ENCODE results near the gene SUGP2.

The SUGP2 gene

GRCh38 chr19:19033426-19034203, at the start of gene SUGP2, which contains the start of gene ARMC6:
Gene SUGP2 (minus strand): TSS chr19:19033517. CDS start chr19:19031071, 2,446 bp downstream.
Gene ARMC6 (plus strand): TSS chr19:19033603. CDS start chr19:19034210, 607 bp downstream.
- in situ Hi-C loops (cut with MboI; ENCODE audit: low sequenced_read_pairs) = no loop called here

GRCh38 chr19:19081642-19082151, 48.4 kb upstream of the SUGP2 start:
- in situ Hi-C loops (cut with MboI; ENCODE audit: low sequenced_read_pairs) = no loop called here

- in situ Hi-C loops (cut with MboI; ENCODE audit: low sequenced_read_pairs) = no loop called here
These were observed 46.3 kb upstream of the SUGP2 start for GRCh38 chr19:19079571-19079970.

- in situ Hi-C loops (cut with MboI; ENCODE audit: low sequenced_read_pairs) = no loop called here
These were observed 45.5 kb upstream of the SUGP2 start for GRCh38 chr19:19078801-19079200.

- in situ Hi-C loops (cut with MboI; ENCODE audit: low sequenced_read_pairs) = no loop called here
These were observed 43.8 kb upstream of the SUGP2 start for GRCh38 chr19:19077103-19077502.

GRCh38 chr19:19076476-19076875, 43.2 kb upstream of the SUGP2 start:
- in situ Hi-C loops (cut with MboI; ENCODE audit: low sequenced_read_pairs) = no loop called here

GRCh38 chr19:19075126-19075525, 41.8 kb upstream of the SUGP2 start:
- in situ Hi-C loops (cut with MboI; ENCODE audit: low sequenced_read_pairs) = no loop called here

GRCh38 chr19:19074196-19074882, 41.0 kb upstream of the SUGP2 start:
- in situ Hi-C loops (cut with MboI; ENCODE audit: low sequenced_read_pairs) = no loop called here

- in situ Hi-C loops (cut with MboI; ENCODE audit: low sequenced_read_pairs) = no loop called here
These were observed 38.6 kb upstream of the SUGP2 start for GRCh38 chr19:19071897-19072296.

- in situ Hi-C loops (cut with MboI; ENCODE audit: low sequenced_read_pairs) = no loop called here
These were observed 35.6 kb upstream of the SUGP2 start for GRCh38 chr19:19068659-19069654.

GRCh38 chr19:19067276-19068072, 34.2 kb upstream of the SUGP2 start:
- in situ Hi-C loops (cut with MboI; ENCODE audit: low sequenced_read_pairs) = no loop called here

- in situ Hi-C loops (cut with MboI; ENCODE audit: low sequenced_read_pairs) = no loop called here
These were observed 31.8 kb upstream of the SUGP2 start for GRCh38 chr19:19064811-19065745.

- in situ Hi-C loops (cut with MboI; ENCODE audit: low sequenced_read_pairs) = no loop called here
These were observed 30.9 kb upstream of the SUGP2 start for GRCh38 chr19:19064098-19064722.

GRCh38 chr19:19063183-19064097, 30.1 kb upstream of the SUGP2 start, which contains the start of gene SLC25A42:
Gene SLC25A42 (plus strand): TSS chr19:19063994. CDS start chr19:19096125, 32,131 bp downstream.
- in situ Hi-C loops (cut with MboI; ENCODE audit: low sequenced_read_pairs) = no loop called here

GRCh38 chr19:19062454-19063182, 29.3 kb upstream of the SUGP2 start:
- in situ Hi-C loops (cut with MboI; ENCODE audit: low sequenced_read_pairs) = no loop called here

GRCh38 chr19:19061506-19061905, 28.2 kb upstream of the SUGP2 start:
- in situ Hi-C loops (cut with MboI; ENCODE audit: low sequenced_read_pairs) = no loop called here

Measured in HL-60/S4 (cell line).